K562 (cell line): Measurements from ENCODE around the gene UBXN11. TPM values are rescaled to one million over a fixed set of nuclear protein-coding genes. Genes with fewer than 3 reads are reported as not detected.

Experiments
- ATAC-seq: fragments of 200-7000 bp; cut with Tn5 transposase; 3 replicates; pipeline ENCODE4 v1.9.1; 2020; ENCODE audit warnings: moderate library complexity
- BruUV-seq: library from RNA; stranded (reverse); fragments of 400-500 nt; replicated peaks from 2 replicates; lab custom pipeline; 2021; lab: Mats Ljungman, UMichigan
- CTCF ChIA-PET: fragments of 300-600 bp; formaldehyde crosslinking; extraction: SDS; loops from one replicate; lab custom pipeline; 2021; ENCODE audit warnings: low intra/inter-chr PET ratio; lab: Yijun Ruan, JAX
- POLR2A ChIA-PET: fragments of 300-600, 350-650 bp; sonication (Branson Sonifier 250); formaldehyde crosslinking; extraction: SDS; loops from one replicate; lab custom pipeline; 2021; ENCODE audit warnings: antibody characterized with exemption, inconsistent platforms; lab: Yijun Ruan, JAX
- DNase-seq, 4 experiments: peaks; one replicate each; pipeline versions ENCODE4 v3.0.0 to v3.0.0-alpha.2; 2011 to 2018; ENCODE audit warnings: low spot score in 3 of 4, mixed read lengths in 3 of 4; ENCODE audit errors: extremely low read depth in 1 of 4
- FAIRE-seq: peaks from 2 replicates; lab custom pipeline; 2011; peaks lifted over from hg19 to GRCh38; lab: Jason Lieb, UNC
- H2AFZ ChIP-seq: 2 replicates; pipeline ENCODE4 v1.6.0; 2011; ENCODE audit warnings: low read depth, low read length, control low read depth, inconsistent platforms
- H3K27ac ChIP-seq: fragments of 200-600 bp; 3 replicates; pipeline ENCODE4 v1.8.0; 2011; ENCODE audit warnings: low read depth, mild to moderate bottlenecking, control low read depth, inconsistent platforms, low read length, moderate library complexity, mixed read lengths; ENCODE audit errors: extremely low read depth
- H3K27me3 ChIP-seq, 2 experiments: fragments of 300-600 bp in 1 of 2; 2 replicates in 1 of 2; 3 replicates in 1 of 2; pipeline versions ENCODE4 v1.6.0 to v1.8.0; 2011; ENCODE audit warnings: inconsistent platforms in 2 of 2, low read length in 2 of 2, mild to moderate bottlenecking in 1 of 2, mixed read lengths in 1 of 2, moderate library complexity in 1 of 2; ENCODE audit not compliant: control insufficient read depth in 2 of 2, insufficient read depth in 2 of 2
- H3K36me3 ChIP-seq: fragments of 300-600 bp; 3 replicates; pipeline ENCODE4 v1.8.0; 2011; ENCODE audit warnings: mild to moderate bottlenecking, low read length, inconsistent platforms; ENCODE audit not compliant: control insufficient read depth, insufficient read depth
- H3K4me1 ChIP-seq, 2 experiments: fragments of 200-600 bp in 1 of 2; replicated peaks in 1 of 2; 2 replicates in 1 of 2; 3 replicates in 1 of 2; pipeline versions ENCODE4 v1.5.1 to v1.8.0; 2011; ENCODE audit warnings: inconsistent platforms in 2 of 2, low read length in 2 of 2, mild to moderate bottlenecking in 1 of 2, mixed read lengths in 1 of 2, moderate library complexity in 1 of 2; ENCODE audit not compliant: control insufficient read depth in 2 of 2, insufficient read depth in 2 of 2
- H3K4me2 ChIP-seq: 2 replicates; pipeline ENCODE4 v1.6.1; 2011; ENCODE audit warnings: low read length, control low read depth, inconsistent platforms, mixed read lengths; ENCODE audit not compliant: insufficient read depth
- H3K4me3 ChIP-seq: fragments of 200-600 bp; sonication (generic), shearing (Covaris generic); 2 replicates; pipeline ENCODE4 v1.5.1; 2016; ENCODE audit warnings: control low read depth, inconsistent platforms
- H3K79me2 ChIP-seq: fragments of 200-600 bp; 3 replicates; pipeline ENCODE4 v1.8.0; 2011; ENCODE audit warnings: low read length, inconsistent platforms; ENCODE audit not compliant: control insufficient read depth, insufficient read depth
- H3K9ac ChIP-seq, 2 experiments: 2 replicates each; pipeline versions ENCODE4 v1.6.0 to v1.6.1; 2011; ENCODE audit warnings: low read depth in 2 of 2, low read length in 2 of 2, control low read depth in 1 of 2, inconsistent platforms in 1 of 2, mild to moderate bottlenecking in 1 of 2, mixed read lengths in 1 of 2; ENCODE audit not compliant: insufficient read depth in 1 of 2
- H3K9me1 ChIP-seq: one replicate; pipeline ENCODE4 v1.6.0; 2011; ENCODE audit warnings: inconsistent platforms, mild to moderate bottlenecking, low read length, moderate library complexity; ENCODE audit not compliant: control insufficient read depth, insufficient read depth
- H3K9me3 ChIP-seq: replicated peaks from 2 replicates; pipeline ENCODE4 v1.5.1; 2011; ENCODE audit warnings: low read depth, low read length, inconsistent platforms; ENCODE audit not compliant: control insufficient read depth, insufficient read depth
- H4K20me1 ChIP-seq: replicated peaks from 2 replicates; pipeline ENCODE4 v1.6.1; 2011; ENCODE audit warnings: low read length, inconsistent platforms, mixed read lengths; ENCODE audit not compliant: control insufficient read depth, insufficient read depth
- ERF ChIP-seq: fragments of 450-650 bp; formaldehyde crosslinking; IDR thresholded peaks from 2 replicates; pipeline ENCODE4 v1.4.0; 2020; ENCODE audit warnings: mild to moderate bottlenecking, mixed read lengths
- GTF3C2 ChIP-seq: IDR thresholded peaks from 3 replicates; pipeline ENCODE4 v1.6.1; 2011; ENCODE audit warnings: borderline replicate concordance, mild to moderate bottlenecking, moderate library complexity; ENCODE audit not compliant: insufficient read length; ENCODE audit errors: extremely low read depth
- MAFG ChIP-seq: fragments of 450-650 bp; conservative IDR thresholded peaks from 2 replicates; pipeline ENCODE4 v1.6.1; 2016; ENCODE audit warnings: missing genetic modification characterization, missing compliant biosample characterization
- MEIS2 ChIP-seq: fragments of 450-650 bp; IDR thresholded peaks from 2 replicates; pipeline ENCODE4 v1.6.1; 2014; ENCODE audit warnings: mild to moderate bottlenecking; ENCODE audit not compliant: partially characterized antibody
- MGA ChIP-seq: fragments of 450-650 bp; IDR thresholded peaks from 2 replicates; pipeline ENCODE4 v1.6.1; 2016; ENCODE audit warnings: mild to moderate bottlenecking, moderate library complexity
- PHTF2 ChIP-seq: fragments of 250-450 bp; sonication (Bioruptor Pico); IDR thresholded peaks from 2 replicates; pipeline ENCODE4 v1.5.0; 2021; ENCODE audit warnings: mild to moderate bottlenecking
- PURB ChIP-seq: sonication (generic); formaldehyde crosslinking; IDR thresholded peaks from 2 replicates; pipeline ENCODE4 v1.9.0; 2021; ENCODE audit warnings: low read depth, mild to moderate bottlenecking, missing genetic modification reagents
- TBL1XR1 ChIP-seq, 2 experiments: IDR thresholded peaks; 2 replicates each; pipeline ENCODE4 v1.6.1; 2012; ENCODE audit warnings: improper control_type of control experiment in 2 of 2, low read length in 2 of 2, mild to moderate bottlenecking in 1 of 2
- ZNF354B ChIP-seq: fragments of 250-450 bp; sonication (Bioruptor Pico); IDR thresholded peaks from 2 replicates; pipeline ENCODE4 v1.4.0; 2020
- WGBS: fragments of 100-300 bp; shearing (Covaris generic); methylation state at CpG from one replicate; pipeline ENCODE4 v1.1.6; 2016; ENCODE audit warnings: low coverage, mixed read lengths; ENCODE audit not compliant: insufficient coverage; ENCODE audit errors: missing lambda C conversion rate; 5-methylcytosine and 5-hydroxymethylcytosine counted together
- in situ Hi-C: fragments of 300-500 bp; cut with MboI; formaldehyde crosslinking; loops from 4 replicates; pipeline ENCODE4 v1.15.0; 2018; ENCODE audit warnings: inconsistent platforms, mixed read lengths
- intact Hi-C: fragments of 100-400 bp; cut with micrococcal nuclease; formaldehyde crosslinking; loops from 2 replicates; pipeline ENCODE4 v1.14.2; 2022
- polyA plus RNA-seq, 8 experiments: library from polyadenylated mRNA; depleted of rRNA in 4 of 8; stranded (reverse) in 5 of 8; unstranded in 3 of 8; fragments of >200 nt; fragmentation: Nextera tagmentation in 2 of 8; fragmentation: Illumina TruSeq in 1 of 8; extraction: Ambion mirVana in 2 of 8; extraction: Trizol in 1 of 8; gene quantifications; 2 replicates each; pipeline versions ENCODE4 v1.2.1 to v1.2.3, GENCODE V29; 2011 to 2014; ENCODE audit warnings: inconsistent platforms in 1 of 8, missing spikeins in 1 of 8
- total RNA-seq, 7 experiments: library from RNA; depleted of rRNA in 6 of 7; stranded (reverse); fragments of >200 nt in 6 of 7; fragmentation: Illumina TruSeq in 2 of 7; extraction: Trizol in 2 of 7; gene quantifications; 2 replicates each; pipeline versions ENCODE4 v1.2.1 to v1.2.3, GENCODE V29; 2011 to 2021; ENCODE audit warnings: low replicate concordance in 1 of 7

Gene UBXN11
- total and polyA plus RNA-seq, 9 of the 15 experiments (the other 6 are each of a cell fraction or from before 2014, with no cell fraction given): 0.48 to 34.3 (median 11.3) TPM

- ATAC-seq: no peak
- intact Hi-C loops: no loop called here
- Histone ChIP-seq H3K4me2 (no peak overlapping the region), H3K4me1 (no peaks in the 10 kb centered on the region), H3K9me1 (no peaks in the 10 kb centered on the region), H3K27ac (no peak overlapping the region), H3K4me3 (no peak overlapping the region), H3K9ac (no peak overlapping the region), H3K9me3 (no peaks in the 10 kb centered on the region), H3K27me3 (no peaks in the 10 kb centered on the region), H4K20me1 (no peaks in the 10 kb centered on the region), H3K79me2 (peaks cover 33% of the 10 kb centered on the region; the same call in 2 of the 3 replicates), H3K36me3 (peaks cover 98% of the 10 kb centered on the region), H2AFZ (no peak overlapping the region)
- 87% methylated on average over 2 of the region's 2 CpGs for WGBS
- in situ Hi-C loops: no loop called here
- POLR2A ChIA-PET: interaction anchor here (1.1 to 2.0 kb wide), 4 partner anchors 9 to 25 kb away, joined by 3 to 8 read pairs (median 4); partner anchors contain the start of gene CEP85
- no peak for DNase-seq
- CTCF ChIA-PET: no interaction called here
- FAIRE-seq: no peak
- no TSS peak for BruUV-seq
- TF ChIP-seq MGA: no peak
- no peak for TF ChIP-seq MEIS2
- TF ChIP-seq ZNF354B (CRISPR knock-in tag): no peak
- TF ChIP-seq GTF3C2: no peak
- no peak for TF ChIP-seq ERF (CRISPR knock-in tag)
- TF ChIP-seq PURB: no peak
- no peak for TF ChIP-seq MAFG
- no peak for TF ChIP-seq PHTF2
- no peak for TF ChIP-seq TBL1XR1 (IDR thresholded peaks at IDR 0.05; ENCODE audit: low read length in 2 of 2)
These were observed 47.4 kb downstream of the UBXN11 start for GRCh38 chr1:26259005-26259404.
